ENCODE results near the gene PITX3.

DNA sequence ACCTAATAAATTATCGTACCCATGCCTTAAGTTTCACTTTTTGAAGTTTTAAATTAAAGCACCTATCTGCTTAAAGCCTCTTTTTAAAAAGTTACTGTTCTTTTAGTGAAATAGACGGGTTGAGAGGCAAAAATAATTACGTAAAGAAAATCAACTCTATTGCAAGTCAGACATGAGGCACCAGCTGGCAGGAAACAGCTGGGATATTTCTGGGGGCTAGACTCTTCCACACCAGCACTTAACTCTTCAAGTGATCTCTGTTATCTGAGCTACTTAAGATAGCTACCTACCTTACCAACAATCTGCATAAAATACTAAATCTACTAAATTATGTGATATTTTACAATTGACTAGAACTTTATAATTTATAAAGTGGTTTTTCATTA lies 39.8 kb upstream of the PITX3 start:
- TF ChIP-seq GABPA (IDR thresholded peaks at IDR 0.05; ENCODE audit: low read depth) (no peak), MAX (IDR thresholded peaks at IDR 0.05; ENCODE audit: low read depth) (no peak), TAF1 (IDR thresholded peaks at IDR 0.05; ENCODE audit: borderline replicate concordance, low read depth, low read length) (no peak), POLR2AphosphoS5 (IDR thresholded peaks at IDR 0.05; ENCODE audit: low read depth, low read length) (no peak), EP300 (IDR thresholded peaks at IDR 0.05; ENCODE audit: borderline replicate concordance in 1 of 2, low read depth in 1 of 2, low read length in 1 of 2) (no peak), CTCF (IDR thresholded peaks at IDR 0.05) (no peak), EZH2phosphoT487 (IDR thresholded peaks at IDR 0.05; ENCODE audit: borderline replicate concordance, low read depth) (no peak), SMC3 (IDR thresholded peaks at IDR 0.05; ENCODE audit: low read depth, low read length) (no peak)
- TF ChIP-seq, protein P1, sequence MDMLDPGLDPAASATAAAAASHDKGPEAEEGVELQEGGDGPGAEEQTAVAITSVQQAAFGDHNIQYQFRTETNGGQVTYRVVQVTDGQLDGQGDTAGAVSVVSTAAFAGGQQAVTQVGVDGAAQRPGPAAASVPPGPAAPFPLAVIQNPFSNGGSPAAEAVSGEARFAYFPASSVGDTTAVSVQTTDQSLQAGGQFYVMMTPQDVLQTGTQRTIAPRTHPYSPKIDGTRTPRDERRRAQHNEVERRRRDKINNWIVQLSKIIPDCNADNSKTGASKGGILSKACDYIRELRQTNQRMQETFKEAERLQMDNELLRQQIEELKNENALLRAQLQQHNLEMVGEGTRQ (IDR thresholded peaks at IDR 0.05; ENCODE audit: borderline replicate concordance, low read depth, low read length), result no peak
- TF ChIP-seq, protein P2, sequence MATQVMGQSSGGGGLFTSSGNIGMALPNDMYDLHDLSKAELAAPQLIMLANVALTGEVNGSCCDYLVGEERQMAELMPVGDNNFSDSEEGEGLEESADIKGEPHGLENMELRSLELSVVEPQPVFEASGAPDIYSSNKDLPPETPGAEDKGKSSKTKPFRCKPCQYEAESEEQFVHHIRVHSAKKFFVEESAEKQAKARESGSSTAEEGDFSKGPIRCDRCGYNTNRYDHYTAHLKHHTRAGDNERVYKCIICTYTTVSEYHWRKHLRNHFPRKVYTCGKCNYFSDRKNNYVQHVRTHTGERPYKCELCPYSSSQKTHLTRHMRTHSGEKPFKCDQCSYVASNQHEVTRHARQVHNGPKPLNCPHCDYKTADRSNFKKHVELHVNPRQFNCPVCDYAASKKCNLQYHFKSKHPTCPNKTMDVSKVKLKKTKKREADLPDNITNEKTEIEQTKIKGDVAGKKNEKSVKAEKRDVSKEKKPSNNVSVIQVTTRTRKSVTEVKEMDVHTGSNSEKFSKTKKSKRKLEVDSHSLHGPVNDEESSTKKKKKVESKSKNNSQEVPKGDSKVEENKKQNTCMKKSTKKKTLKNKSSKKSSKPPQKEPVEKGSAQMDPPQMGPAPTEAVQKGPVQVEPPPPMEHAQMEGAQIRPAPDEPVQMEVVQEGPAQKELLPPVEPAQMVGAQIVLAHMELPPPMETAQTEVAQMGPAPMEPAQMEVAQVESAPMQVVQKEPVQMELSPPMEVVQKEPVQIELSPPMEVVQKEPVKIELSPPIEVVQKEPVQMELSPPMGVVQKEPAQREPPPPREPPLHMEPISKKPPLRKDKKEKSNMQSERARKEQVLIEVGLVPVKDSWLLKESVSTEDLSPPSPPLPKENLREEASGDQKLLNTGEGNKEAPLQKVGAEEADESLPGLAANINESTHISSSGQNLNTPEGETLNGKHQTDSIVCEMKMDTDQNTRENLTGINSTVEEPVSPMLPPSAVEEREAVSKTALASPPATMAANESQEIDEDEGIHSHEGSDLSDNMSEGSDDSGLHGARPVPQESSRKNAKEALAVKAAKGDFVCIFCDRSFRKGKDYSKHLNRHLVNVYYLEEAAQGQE (IDR thresholded peaks at IDR 0.05; ENCODE audit: low read depth, low read length), result no peak

Data from SK-N-SH (cell line).